Left lung (tissue), 14 donors: Measurements from ENCODE around the gene SERPINH1. TPM values are rescaled to one million over a fixed set of nuclear protein-coding genes. Genes with fewer than 3 reads are reported as not detected.

Experiments
- ATAC-seq: fragments of 200-7000 bp; cut with Tn5 transposase; one replicate; pipeline ENCODE4 v1.9.1; 2020; ENCODE audit warnings: moderate library complexity
- DNase-seq, 4 donors: peaks; one replicate each; pipeline ENCODE4 v3.0.0-alpha.2; 2013 to 2020
- H3K27ac ChIP-seq, 2 donors: fragments of 200-600 bp; sonication (generic) in 1 of 2; one replicate each; pipeline versions ENCODE4 v1.5.0 to v1.8.0; 2020 to 2021
- H3K27me3 ChIP-seq, 2 donors: fragments of 200-600 bp; sonication (generic) in 1 of 2; one replicate each; pipeline versions ENCODE4 v1.5.0 to v1.8.0; 2020 to 2021
- H3K36me3 ChIP-seq, 2 donors: fragments of 200-600 bp; sonication (generic) in 1 of 2; one replicate each; pipeline versions ENCODE4 v1.5.0 to v1.8.0; 2020 to 2021
- H3K4me1 ChIP-seq, 2 donors: fragments of 200-600 bp; one replicate each; pipeline ENCODE4 v1.8.0; 2021
- H3K4me3 ChIP-seq, 2 donors: fragments of 200-600 bp; sonication (generic) in 1 of 2; one replicate each; pipeline versions ENCODE4 v1.5.0 to v1.8.0; 2020 to 2021; ENCODE audit warnings: mild to moderate bottlenecking in 1 of 2
- H3K9me3 ChIP-seq, 2 donors: fragments of 200-600 bp; sonication (generic) in 1 of 2; one replicate each; pipeline versions ENCODE4 v1.5.0 to v1.8.0; 2020 to 2021
- CTCF ChIP-seq, 2 donors: fragments of 200-600 bp; sonication (generic) in 1 of 2; IDR thresholded peaks; one replicate each; pipeline versions ENCODE4 v1.5.0 to v1.8.0; 2021; ENCODE audit warnings: antibody characterized with exemption in 2 of 2
- intact Hi-C, 2 donors: fragments of 100-400 bp; cut with DNase I; formaldehyde crosslinking; loops; one replicate each; pipeline versions ENCODE4 v1.11.2 to v1.14.2; 2022
- long read RNA-seq, 12 donors: library from polyadenylated mRNA in 2 of 12; unstranded in 2 of 12; transcript quantifications; one replicate each; pipeline ENCODE4 v2.0.0 and lab custom pipeline, GENCODE V29; 2019 to 2026
- polyA plus RNA-seq, 6 donors: library from polyadenylated mRNA; unstranded; fragments of 120-200 nt; gene quantifications; one replicate each; pipeline ENCODE4 v1.2.1, GENCODE V29; 2013; ENCODE audit not compliant: insufficient read length in 6 of 6
- total RNA-seq, 2 donors: library from RNA; stranded (reverse); fragmentation: NEBNext Ultra II Directional; extraction: Animal tissue kit (Norgen Biotek cat#: 25700); gene quantifications; one replicate each; pipeline ENCODE4 v1.2.1, GENCODE V29; 2021
- donor health status: DM: no; HTN: yes; CAD: no.
- donor health status: DM: no; HTN: no; CAD: no.

The SERPINH1 gene
- total RNA-seq: 100 to 1,000 TPM; 358 to 516 TPM
- 100 to 1,000 TPM; 390 to 538 (median 458) TPM for polyA plus RNA-seq
- long read RNA-seq, donor 1, transcript SERPINH1-205 (3 exons, 2,283 nt): minor isoform, 9 of 620 reads
- long read RNA-seq, donor 1, transcript SERPINH1-201 (5 exons, 2,225 nt): major isoform, 218 of 620 reads
- long read RNA-seq, donor 1, partial matches to known transcripts: 390 of 620 reads
- long read RNA-seq, donor 1, other reads (novel, unspliced or antisense): 0 of 620 reads
- long read RNA-seq, donor 2, transcript SERPINH1-201 (5 exons, 2,225 nt): major isoform, 153 of 353 reads
- long read RNA-seq, donor 2, transcript SERPINH1-205 (3 exons, 2,283 nt): minor isoform, 5 of 353 reads
- long read RNA-seq, donor 2, partial matches to known transcripts: 186 of 353 reads
- long read RNA-seq, donor 2, other reads (novel, unspliced or antisense): 6 of 353 reads
- long read RNA-seq, donor 3, transcript SERPINH1-201 (5 exons, 2,225 nt): major isoform, 115 of 148 reads
- long read RNA-seq, donor 3, partial matches to known transcripts: 29 of 148 reads
- long read RNA-seq, donor 3, other reads (novel, unspliced or antisense): 0 of 148 reads
- long read RNA-seq, donor 4, transcript SERPINH1-201 (5 exons, 2,225 nt): major isoform, 91 of 191 reads
- long read RNA-seq, donor 4, partial matches to known transcripts: 36 of 191 reads
- long read RNA-seq, donor 4, other reads (novel, unspliced or antisense): 63 of 191 reads
- long read RNA-seq, donor 5, transcript SERPINH1-201 (5 exons, 2,225 nt): major isoform, 130 of 189 reads
- long read RNA-seq, donor 5, partial matches to known transcripts: 56 of 189 reads
- long read RNA-seq, donor 5, other reads (novel, unspliced or antisense): 0 of 189 reads
- long read RNA-seq, donor 6, transcript SERPINH1-201 (5 exons, 2,225 nt): major isoform, 123 of 363 reads
- long read RNA-seq, donor 6, partial matches to known transcripts: 237 of 363 reads
- long read RNA-seq, donor 6, other reads (novel, unspliced or antisense): 0 of 363 reads
- long read RNA-seq, donor 7, transcript SERPINH1-201 (5 exons, 2,225 nt): major isoform, 69 of 152 reads
- long read RNA-seq, donor 7, partial matches to known transcripts: 80 of 152 reads
- long read RNA-seq, donor 7, other reads (novel, unspliced or antisense): 0 of 152 reads
- long read RNA-seq, donor 8, transcript SERPINH1-205 (3 exons, 2,283 nt): minor isoform, 6 of 205 reads
- long read RNA-seq, donor 8, transcript SERPINH1-201 (5 exons, 2,225 nt): major isoform, 126 of 205 reads
- long read RNA-seq, donor 8, partial matches to known transcripts: 73 of 205 reads
- long read RNA-seq, donor 8, other reads (novel, unspliced or antisense): 0 of 205 reads
- long read RNA-seq, donor 9: 0 reads
- long read RNA-seq, donor 10, transcript SERPINH1-201 (5 exons, 2,225 nt): major isoform, 26 of 38 reads
- long read RNA-seq, donor 10, partial matches to known transcripts: 3 of 38 reads
- long read RNA-seq, donor 10, other reads (novel, unspliced or antisense): 8 of 38 reads
- long read RNA-seq, donor 11, transcript SERPINH1-201 (5 exons, 2,225 nt): major isoform, 34 of 86 reads
- long read RNA-seq, donor 11, partial matches to known transcripts: 52 of 86 reads
- long read RNA-seq, donor 11, other reads (novel, unspliced or antisense): 0 of 86 reads
- long read RNA-seq, donor 12, transcript SERPINH1-201 (5 exons, 2,225 nt): major isoform, 139 of 184 reads
- long read RNA-seq, donor 12, partial matches to known transcripts: 42 of 184 reads
- long read RNA-seq, donor 12, other reads (novel, unspliced or antisense): 0 of 184 reads

- peaks cover 0 to 23% of the 10 kb centered on the region in 2 donors for H3K27me3 ChIP-seq
- peak within 1 kb of the TSS; percentile 94 to 100 for H3K27ac ChIP-seq
- peak; percentile 89 to 94 (median 91) for DNase-seq
- peaks cover 0 to 17% of the 10 kb centered on the region in 2 donors for H3K36me3 ChIP-seq
- no peaks in the 10 kb centered on the region for H3K9me3 ChIP-seq
- intact Hi-C loops: no loop called here
- H3K4me1 ChIP-seq: peaks cover 51 to 86% of the 10 kb centered on the region in 2 donors
- ATAC-seq: peak; percentile 71
- no peak for TF ChIP-seq CTCF (IDR thresholded peaks at IDR 0.05)
- peak within 1 kb of the TSS; percentile 86 to 90 for H3K4me3 ChIP-seq
Measured at GRCh38 chr11:75562048-75562835, at the start of gene SERPINH1. Gene SERPINH1, plus strand, starts transcription at chr11:75562253. Its CDS starts 4,097 bp downstream, at chr11:75566350.

DNA sequence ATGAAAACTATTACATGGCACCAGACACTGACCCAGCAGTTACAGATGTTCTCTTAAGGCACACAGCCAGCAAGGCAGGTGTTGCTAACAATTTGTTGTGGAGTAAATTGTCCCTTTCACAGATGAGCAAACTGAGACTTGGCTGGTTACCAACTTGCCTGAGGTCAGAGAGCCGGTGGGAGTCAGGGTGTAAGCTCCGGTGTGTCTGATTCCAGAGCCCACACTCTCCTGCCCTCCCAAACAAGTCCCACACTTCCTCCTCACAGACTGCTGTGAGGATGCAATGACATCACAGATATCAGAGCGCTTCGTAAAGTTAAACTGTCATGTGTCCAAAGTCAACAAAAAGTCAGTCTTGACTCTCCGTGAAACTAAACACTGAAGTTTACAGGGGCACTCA is 48.8 kb upstream of the SERPINH1 start:
- ATAC-seq (no peak), DNase-seq (no peak)
- peaks cover 4 to 5% of the 10 kb centered on the region in 2 donors for H3K4me1 ChIP-seq
- no peak overlapping the region for H3K27ac ChIP-seq
- no peaks in the 10 kb centered on the region for H3K9me3 ChIP-seq
- no peaks in the 10 kb centered on the region for H3K27me3 ChIP-seq
- TF ChIP-seq CTCF (IDR thresholded peaks at IDR 0.05): no peak
- no peaks in the 10 kb centered on the region for H3K36me3 ChIP-seq
- no peak overlapping the region for H3K4me3 ChIP-seq
- intact Hi-C loops: no loop called here

- H3K9me3 ChIP-seq: no peaks in the 10 kb centered on the region
- no peak for ATAC-seq
- intact Hi-C loops: no loop called here
- H3K27me3 ChIP-seq: no peaks in the 10 kb centered on the region
- H3K36me3 ChIP-seq: no peaks in the 10 kb centered on the region
- H3K4me1 ChIP-seq: no peaks in the 10 kb centered on the region
- no peak for DNase-seq
- no peak overlapping the region for H3K27ac ChIP-seq
- TF ChIP-seq CTCF (IDR thresholded peaks at IDR 0.05): no peak
- H3K4me3 ChIP-seq: no peak overlapping the region
Measured at GRCh38 chr11:75514596-75514995, 47.5 kb upstream of the SERPINH1 start.

DNA sequence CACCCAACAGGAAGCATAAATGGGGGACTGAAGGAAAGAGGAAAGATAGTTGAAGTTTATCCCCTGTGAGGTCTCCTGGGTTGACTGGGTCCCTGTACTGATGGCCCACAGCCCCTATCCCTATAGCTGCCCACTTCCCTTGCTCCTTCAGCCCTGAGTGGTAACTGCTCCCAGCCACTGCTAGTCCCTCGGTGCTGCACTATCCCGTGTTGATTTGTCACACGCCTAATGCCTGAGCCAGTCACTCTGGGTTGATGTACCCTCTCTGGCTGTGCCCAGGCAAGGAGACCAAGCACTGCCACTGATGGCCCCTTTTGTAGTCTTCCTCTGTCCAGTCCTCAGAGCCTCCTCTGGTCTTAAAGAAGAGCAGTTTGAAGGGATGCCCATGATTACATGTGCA is 45.9 kb upstream of the SERPINH1 start:
- H3K4me1 ChIP-seq: no peaks in the 10 kb centered on the region
- no peak for ATAC-seq
- no peak for DNase-seq
- intact Hi-C loops: no loop called here
- TF ChIP-seq CTCF (IDR thresholded peaks at IDR 0.05): no peak
- H3K36me3 ChIP-seq: no peaks in the 10 kb centered on the region
- H3K27me3 ChIP-seq: no peaks in the 10 kb centered on the region
- no peaks in the 10 kb centered on the region for H3K9me3 ChIP-seq
- no peak overlapping the region for H3K4me3 ChIP-seq
- no peak overlapping the region for H3K27ac ChIP-seq
